ENCODE measurements around the gene RLN3. TPM values are rescaled to one million over a fixed set of nuclear protein-coding genes. Genes with fewer than 3 reads are reported as not detected.

Gene RLN3
- polyA plus RNA-seq, 1 donor (not counting 4 experiments of a cell fraction or from before 2014, with no cell fraction given) = not detected

GRCh38 chr19:14051980-14052379 is 24.0 kb downstream of the RLN3 start:
- H2AFZ ChIP-seq (ENCODE audit: control insufficient read depth, low read length) = no peak overlapping the region
- DNase-seq (ENCODE audit: low read depth, low spot score) = no peak
- TF ChIP-seq EZH2 (IDR thresholded peaks at IDR 0.05; ENCODE audit: low read length) (no peak), CTCF (optimal IDR thresholded peaks at IDR 0.05 in 1 of 3, IDR thresholded peaks at IDR 0.05 in 1 of 3, conservative IDR thresholded peaks at IDR 0.05 in 1 of 3; ENCODE audit: extremely low read depth in 1 of 3, insufficient read depth in 2 of 3, low read length in 3 of 3) (no peak)
- H3K36me3 ChIP-seq (ENCODE audit: control insufficient read depth in 2 of 2, extremely low read depth in 1 of 2, insufficient read depth in 2 of 2, low read length in 2 of 2) = peaks cover 0 to 2% of the 10 kb centered on the region in 2 experiments
- H3K9ac ChIP-seq (ENCODE audit: control insufficient read depth, extremely low read depth, insufficient read depth, low read length) = no peak overlapping the region
- H3K4me1 ChIP-seq (ENCODE audit: control insufficient read depth, extremely low read depth, insufficient read depth, low read length) = no peaks in the 10 kb centered on the region
- H3K9me3 ChIP-seq (ENCODE audit: control insufficient read depth, low read depth, low read length) = no peaks in the 10 kb centered on the region
- no peak overlapping the region for H3K4me2 ChIP-seq (ENCODE audit: control insufficient read depth, extremely low read depth, insufficient read depth, low read depth, low read length)
- H3K9me1 ChIP-seq (ENCODE audit: control insufficient read depth, extremely low read depth, insufficient read depth, low read length) = no peaks in the 10 kb centered on the region
- H3K4me3 ChIP-seq (ENCODE audit: control insufficient read depth in 2 of 3, extremely low read depth in 1 of 3, insufficient read depth in 2 of 3, low read depth in 1 of 3, low read length in 3 of 3) = no peak overlapping the region
- no peak for FAIRE-seq
- dilution Hi-C loops (cut with MboI; ENCODE audit: extremely low pct_ligation_motif_present, low sequenced_read_pairs) = no loop called here
- no peak overlapping the region for H3K27ac ChIP-seq (ENCODE audit: control insufficient read depth, insufficient read depth, low read length)
- H3K79me2 ChIP-seq (ENCODE audit: control insufficient read depth, insufficient read depth, low read length) = no peaks in the 10 kb centered on the region
- H4K20me1 ChIP-seq (ENCODE audit: control insufficient read depth, extremely low read depth, insufficient read depth, low read length) = no peaks in the 10 kb centered on the region
- peaks cover 12% of the 10 kb centered on the region for H3K27me3 ChIP-seq (ENCODE audit: control insufficient read depth, extremely low read depth, insufficient read depth, low read length)

GRCh38 chr19:14052470-14052869 is 24.5 kb downstream of the RLN3 start:
- H3K79me2 ChIP-seq (ENCODE audit: control insufficient read depth, insufficient read depth, low read length) = no peaks in the 10 kb centered on the region
- FAIRE-seq (no peak), DNase-seq (ENCODE audit: low read depth, low spot score) (no peak)
- H2AFZ ChIP-seq (ENCODE audit: control insufficient read depth, low read length) = no peak overlapping the region
- H3K27me3 ChIP-seq (ENCODE audit: control insufficient read depth, extremely low read depth, insufficient read depth, low read length) = peaks cover 12% of the 10 kb centered on the region
- dilution Hi-C loops (cut with MboI; ENCODE audit: extremely low pct_ligation_motif_present, low sequenced_read_pairs) = no loop called here
- no peak overlapping the region for H3K4me2 ChIP-seq (ENCODE audit: control insufficient read depth, extremely low read depth, insufficient read depth, low read depth, low read length)
- H3K9ac ChIP-seq (ENCODE audit: control insufficient read depth, extremely low read depth, insufficient read depth, low read length) = no peak overlapping the region
- no peaks in the 10 kb centered on the region for H4K20me1 ChIP-seq (ENCODE audit: control insufficient read depth, extremely low read depth, insufficient read depth, low read length)
- no peaks in the 10 kb centered on the region for H3K4me1 ChIP-seq (ENCODE audit: control insufficient read depth, extremely low read depth, insufficient read depth, low read length)
- no peaks in the 10 kb centered on the region for H3K9me3 ChIP-seq (ENCODE audit: control insufficient read depth, low read depth, low read length)
- no peak overlapping the region for H3K27ac ChIP-seq (ENCODE audit: control insufficient read depth, insufficient read depth, low read length)
- TF ChIP-seq EZH2 (IDR thresholded peaks at IDR 0.05; ENCODE audit: low read length) = no peak
- no peak for TF ChIP-seq CTCF (optimal IDR thresholded peaks at IDR 0.05 in 1 of 3, IDR thresholded peaks at IDR 0.05 in 1 of 3, conservative IDR thresholded peaks at IDR 0.05 in 1 of 3; ENCODE audit: extremely low read depth in 1 of 3, insufficient read depth in 2 of 3, low read length in 3 of 3)
- no peaks in the 10 kb centered on the region for H3K9me1 ChIP-seq (ENCODE audit: control insufficient read depth, extremely low read depth, insufficient read depth, low read length)
- no peak overlapping the region for H3K4me3 ChIP-seq (ENCODE audit: control insufficient read depth in 2 of 3, extremely low read depth in 1 of 3, insufficient read depth in 2 of 3, low read depth in 1 of 3, low read length in 3 of 3)
- H3K36me3 ChIP-seq (ENCODE audit: control insufficient read depth in 2 of 2, extremely low read depth in 1 of 2, insufficient read depth in 2 of 2, low read length in 2 of 2) = peaks cover 0 to 2% of the 10 kb centered on the region in 2 experiments

All from keratinocyte (primary cell).